Choroid plexus epithelial cell (primary cell): ENCODE data around the gene KRTAP22-2.

ENCODE experiments used
- DNase-seq: peaks from one replicate; pipeline ENCODE4 v3.0.0-alpha.2; 2010; ENCODE audit warnings: low read depth
- H3K4me3 ChIP-seq: 2 replicates; pipeline ENCODE4 v1.5.1; 2011; ENCODE audit warnings: low read depth, mild to moderate bottlenecking, control low read depth, low read length, moderate library complexity
- CTCF ChIP-seq: conservative IDR thresholded peaks from 2 replicates; pipeline ENCODE4 v1.5.1; 2011; ENCODE audit warnings: low read depth, mild to moderate bottlenecking, control low read depth, inconsistent platforms, low read length, moderate library complexity

KRTAP22-2 gene

GRCh38 chr21:30600787-30601186, 10.6 kb upstream of the KRTAP22-2 start, which contains the start of gene KRTAP22-1:
Gene KRTAP22-1, plus strand, starts transcription at chr21:30601087.
- no peak for DNase-seq
- H3K4me3 ChIP-seq, result no peak within 1 kb of the TSS
- TF ChIP-seq CTCF, result no peak

DNA sequence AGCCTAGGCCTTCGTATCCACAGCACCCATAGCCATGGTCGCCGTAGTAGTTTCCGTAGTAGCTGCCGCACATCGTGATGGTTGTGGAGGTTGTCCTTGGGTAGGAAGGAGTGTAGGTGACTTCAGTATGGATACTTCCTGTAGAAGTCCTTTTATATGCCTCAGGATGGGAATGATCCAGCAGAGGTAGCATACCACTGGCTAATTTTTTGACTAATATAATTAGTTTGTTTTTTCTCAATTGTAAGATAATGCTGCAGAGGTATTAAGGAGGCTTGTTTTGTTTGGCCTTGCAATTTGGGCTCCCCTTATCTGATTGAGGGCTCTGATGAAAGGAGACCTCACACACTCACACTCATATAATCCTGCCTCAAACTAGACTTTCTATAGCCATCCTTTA, 8.6 kb upstream of the KRTAP22-2 start, which contains the start of gene KRTAP6-2:
Gene KRTAP6-2 (minus strand): TSS at position 101 of the 400 bp plus-strand sequence. CDS start 28 bp downstream, at position 73.
- no peak for DNase-seq
- TF ChIP-seq CTCF, result no peak
- no peak within 1 kb of the TSS for H3K4me3 ChIP-seq

- DNase-seq, result no peak
- TF ChIP-seq CTCF, result no peak
- H3K4me3 ChIP-seq, result no peak within 1 kb of the TSS
Measured at GRCh38 chr21:30592140-30592539, 1.9 kb upstream of the KRTAP22-2 start, which contains the start of gene KRTAP6-3. Gene KRTAP6-3, plus strand, starts transcription at chr21:30592440. Its CDS starts 6 bp downstream, at chr21:30592446.

DNA sequence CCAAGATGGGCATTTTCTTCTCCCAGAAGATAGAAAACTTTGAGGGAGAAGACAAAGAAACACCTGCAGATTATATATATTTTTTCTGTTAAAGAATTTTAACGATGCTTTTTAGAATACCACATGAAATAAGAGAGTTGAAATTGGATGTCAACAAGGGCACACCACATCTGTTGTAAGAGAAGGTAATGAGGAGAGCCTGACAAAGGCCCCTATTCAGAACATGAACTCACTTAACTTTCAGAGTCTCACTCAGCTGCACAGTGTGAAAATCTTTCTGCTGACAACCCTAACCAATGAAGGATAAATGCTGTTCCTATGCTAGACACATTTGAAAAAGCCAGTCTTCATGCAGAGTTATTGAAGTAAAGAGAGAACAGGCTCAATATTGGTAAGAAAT, 7.3 kb downstream of the KRTAP22-2 start:
- H3K4me3 ChIP-seq, result no peak overlapping the region
- no peak for DNase-seq
- no peak for TF ChIP-seq CTCF

- no peak overlapping the region for H3K4me3 ChIP-seq
- DNase-seq, result no peak
- no peak for TF ChIP-seq CTCF
Measured at GRCh38 chr21:30580132-30580531, 10.1 kb downstream of the KRTAP22-2 start.

DNA sequence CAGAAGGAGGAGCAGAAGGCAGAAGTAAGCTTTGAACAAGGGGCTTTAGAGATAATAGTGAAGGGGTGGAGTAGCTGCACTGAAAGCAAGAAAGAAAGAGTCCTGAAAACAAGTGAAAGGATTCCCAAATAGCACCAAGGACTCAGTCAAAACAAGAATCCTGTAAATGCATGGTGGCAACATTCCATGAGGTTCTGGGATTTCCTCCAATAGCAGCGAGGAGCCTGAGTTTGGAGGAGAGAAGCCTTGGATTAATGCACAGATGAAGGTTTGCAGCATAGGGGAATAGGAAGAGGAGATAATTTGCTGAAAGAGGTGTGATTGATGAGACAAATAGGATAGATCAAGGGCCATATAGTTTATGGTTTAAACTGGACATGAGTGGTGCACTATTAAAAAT, 10.9 kb downstream of the KRTAP22-2 start:
- DNase-seq, result no peak
- no peak for TF ChIP-seq CTCF

GRCh38 chr21:30577766-30578165, 12.4 kb downstream of the KRTAP22-2 start:
- H3K4me3 ChIP-seq, result no peak overlapping the region
- no peak for TF ChIP-seq CTCF
- DNase-seq, result peak; percentile 2

More for the DNA sequence above, 10.9 kb downstream of the KRTAP22-2 start:
- no peak overlapping the region for H3K4me3 ChIP-seq
